Kidney epithelial cell (primary cell): Measurements from ENCODE around the gene GBA3. TPM values are rescaled to one million over a fixed set of nuclear protein-coding genes. Genes with fewer than 3 reads are reported as not detected.
A peak's percentile ranks its signal among the peaks of the same experiment; 100 is the strongest.

ENCODE experiments used
- DNase-seq: peaks from one replicate; pipeline ENCODE4 v3.0.0-alpha.2; 2010; ENCODE audit warnings: low read depth
- H3K27me3 ChIP-seq: 2 replicates; pipeline ENCODE4 v1.6.0; 2011; ENCODE audit warnings: low read length; ENCODE audit not compliant: control insufficient read depth, insufficient read depth
- H3K36me3 ChIP-seq: 2 replicates; pipeline ENCODE4 v1.5.1; 2011; ENCODE audit warnings: low read length; ENCODE audit not compliant: control insufficient read depth, insufficient read depth
- H3K4me3 ChIP-seq: 2 replicates; pipeline ENCODE4 v1.5.1; 2011; ENCODE audit warnings: low read depth, mild to moderate bottlenecking, control low read depth, low read length
- CTCF ChIP-seq: IDR thresholded peaks from 2 replicates; pipeline ENCODE4 v1.5.1; 2011; ENCODE audit warnings: mild to moderate bottlenecking, moderate library complexity, low read length, control low read depth, inconsistent platforms; ENCODE audit not compliant: insufficient read depth, poor library complexity, severe bottlenecking
- total RNA-seq: library from RNA; depleted of rRNA; stranded (reverse); fragments of >200 nt; gene quantifications from 2 replicates; pipeline ENCODE4 v1.2.3, GENCODE V29; 2015

Gene GBA3
- total RNA-seq, 1 donor from 2014 or later: not detected

GRCh38 chr4:22695917-22696316 lies 3.2 kb downstream of the GBA3 start:
- DNase-seq: peak; percentile 56
- Histone ChIP-seq H3K36me3 (no peaks in the 10 kb centered on the region), H3K4me3 (no peak overlapping the region), H3K27me3 (no peaks in the 10 kb centered on the region)
- no peak for TF ChIP-seq CTCF

GRCh38 chr4:22703912-22704311 lies 11.2 kb downstream of the GBA3 start:
- H3K36me3 ChIP-seq: no peaks in the 10 kb centered on the region
- H3K27me3 ChIP-seq: no peaks in the 10 kb centered on the region
- H3K4me3 ChIP-seq: no peak overlapping the region
- no peak for DNase-seq
- no peak for TF ChIP-seq CTCF

- H3K36me3 ChIP-seq: no peaks in the 10 kb centered on the region
- H3K27me3 ChIP-seq: no peaks in the 10 kb centered on the region
- no peak for TF ChIP-seq CTCF
- DNase-seq: no peak
- H3K4me3 ChIP-seq: no peak overlapping the region
These were observed 14.7 kb downstream of the GBA3 start for GRCh38 chr4:22707390-22707789.

GRCh38 chr4:22708961-22709360 lies 16.2 kb downstream of the GBA3 start:
- DNase-seq: no peak
- H3K36me3 ChIP-seq: no peaks in the 10 kb centered on the region
- H3K4me3 ChIP-seq: no peak overlapping the region
- TF ChIP-seq CTCF: no peak
- H3K27me3 ChIP-seq: no peaks in the 10 kb centered on the region

- Histone ChIP-seq H3K36me3 (no peaks in the 10 kb centered on the region), H3K27me3 (no peaks in the 10 kb centered on the region), H3K4me3 (no peak overlapping the region)
- TF ChIP-seq CTCF: no peak
- no peak for DNase-seq
These were observed 19.4 kb downstream of the GBA3 start for GRCh38 chr4:22712105-22712504.

GRCh38 chr4:22712529-22712928 lies 19.8 kb downstream of the GBA3 start:
- Histone ChIP-seq H3K27me3 (no peaks in the 10 kb centered on the region), H3K36me3 (no peaks in the 10 kb centered on the region), H3K4me3 (no peak overlapping the region)
- no peak for DNase-seq
- TF ChIP-seq CTCF: no peak
